DMS 273 (cell line): Measurements from ENCODE around the gene SPINT2.

ENCODE experiments used
- DNase-seq: peaks from one replicate; lab custom pipeline; 2025; ENCODE audit not compliant: unreplicated experiment; lab: John Stamatoyannopoulos, UW

The SPINT2 gene

GRCh38 chr19:38318660-38319059, 54.3 kb downstream of the SPINT2 start:
- DNase-seq: peak; percentile 78

DNA sequence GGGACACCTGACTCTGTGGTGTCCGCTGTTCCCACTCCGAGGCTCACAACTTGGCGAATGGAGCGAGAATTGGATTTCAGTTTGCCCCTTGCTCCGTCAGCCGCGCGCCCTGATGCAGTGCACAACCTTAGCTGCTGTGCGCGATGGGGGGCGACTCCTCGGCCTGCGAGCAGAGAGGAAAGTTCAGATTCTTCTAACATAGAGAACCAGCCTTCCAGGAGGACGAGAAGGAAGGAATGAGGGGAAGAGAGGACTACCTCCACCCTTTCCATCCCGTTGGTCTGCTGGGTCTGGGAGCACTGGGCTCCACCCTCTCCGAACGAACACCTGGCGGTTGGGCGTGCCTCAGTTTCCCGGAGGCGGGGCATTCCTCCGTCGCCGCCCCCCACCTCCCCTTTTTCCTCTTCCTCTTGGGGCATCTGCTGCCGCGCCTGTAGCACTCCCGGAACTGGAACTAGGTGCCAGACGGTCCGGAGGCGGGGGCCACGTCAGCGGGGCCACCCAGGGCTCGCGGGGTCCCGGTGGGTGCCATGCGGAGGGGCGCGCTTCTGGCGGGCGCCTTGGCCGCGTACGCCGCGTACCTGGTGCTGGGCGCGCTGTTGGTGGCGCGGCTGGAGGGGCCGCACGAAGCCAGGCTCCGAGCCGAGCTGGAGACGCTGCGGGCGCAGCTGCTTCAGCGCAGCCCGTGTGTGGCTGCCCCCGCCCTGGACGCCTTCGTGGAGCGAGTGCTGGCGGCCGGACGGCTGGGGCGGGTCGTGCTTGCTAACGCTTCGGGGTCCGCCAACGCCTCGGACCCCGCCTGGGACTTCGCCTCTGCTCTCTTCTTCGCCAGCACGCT, 55.3 kb downstream of the SPINT2 start, which contains the start of gene KCNK6:
TSS of gene KCNK6 (plus strand) at position 425 of the 838 bp plus-strand sequence. CDS start at position 531, 106 bp downstream.
- DNase-seq: peak; percentile 75

DNA sequence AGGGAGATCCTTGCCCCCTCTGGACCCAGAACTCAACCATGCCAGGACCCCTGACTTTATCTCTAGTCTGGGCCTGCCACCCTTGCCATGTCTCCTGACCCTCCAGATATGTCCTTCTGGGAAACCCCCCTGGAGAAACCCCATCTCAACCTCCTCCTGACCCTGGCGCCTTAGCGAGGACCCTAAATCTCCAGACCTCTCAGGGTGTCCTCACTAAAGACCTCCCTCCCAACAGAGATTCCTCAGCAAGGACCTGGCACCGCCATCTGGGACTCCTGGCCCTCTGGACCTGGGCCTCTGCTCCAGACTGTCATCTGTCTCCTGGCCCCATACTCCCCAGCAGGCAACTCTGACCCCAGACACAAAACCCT, 56.6 kb downstream of the SPINT2 start:
- DNase-seq: no peak

- DNase-seq: no peak
Observed at GRCh38 chr19:38321646-38322196, 57.3 kb downstream of the SPINT2 start.

- DNase-seq: no peak
Observed at GRCh38 chr19:38323291-38323690, 58.9 kb downstream of the SPINT2 start.

DNA sequence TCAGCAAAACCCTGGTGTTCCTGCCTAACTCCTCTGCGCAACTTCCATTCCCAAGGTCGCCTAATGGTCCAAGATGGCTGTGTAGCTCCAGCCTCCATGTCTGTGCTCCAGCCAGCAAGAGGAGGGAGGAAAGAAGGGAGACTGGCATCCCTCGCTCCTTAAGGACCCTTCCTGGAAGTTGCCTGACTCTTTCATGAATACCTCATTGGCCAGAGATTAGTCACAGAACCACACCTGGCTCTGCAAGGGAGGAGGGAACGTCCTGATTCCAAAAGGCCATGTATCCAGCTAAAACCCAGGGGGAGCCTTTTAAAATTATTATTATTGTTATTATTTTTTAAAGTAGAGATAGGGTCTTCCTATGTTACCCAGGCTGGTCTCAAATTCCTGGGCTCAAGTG, 60.1 kb downstream of the SPINT2 start:
- DNase-seq: no peak

GRCh38 chr19:38326591-38326990, 62.2 kb downstream of the SPINT2 start:
- DNase-seq: no peak

- DNase-seq: no peak
Observed at GRCh38 chr19:38329651-38330050, 65.3 kb downstream of the SPINT2 start.

DNA sequence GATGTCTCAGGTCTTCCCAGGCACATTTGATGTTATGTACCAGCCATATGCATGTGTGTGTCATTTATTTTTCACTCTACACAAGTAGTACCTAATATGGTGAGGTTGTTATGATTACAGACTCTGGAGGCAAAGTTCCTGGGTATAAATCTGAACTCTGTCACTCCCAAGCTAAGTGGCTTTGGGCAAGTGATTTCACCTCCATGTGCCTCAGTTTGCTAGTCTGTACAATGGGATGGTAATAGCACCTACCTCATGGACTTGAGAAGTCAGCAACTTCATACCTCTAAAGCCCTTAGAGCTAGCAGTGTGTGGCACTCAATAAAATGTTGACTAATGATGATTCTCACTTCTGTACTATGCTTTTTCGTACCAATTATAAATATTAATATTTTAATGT, 67.4 kb downstream of the SPINT2 start:
- no peak for DNase-seq

DNA sequence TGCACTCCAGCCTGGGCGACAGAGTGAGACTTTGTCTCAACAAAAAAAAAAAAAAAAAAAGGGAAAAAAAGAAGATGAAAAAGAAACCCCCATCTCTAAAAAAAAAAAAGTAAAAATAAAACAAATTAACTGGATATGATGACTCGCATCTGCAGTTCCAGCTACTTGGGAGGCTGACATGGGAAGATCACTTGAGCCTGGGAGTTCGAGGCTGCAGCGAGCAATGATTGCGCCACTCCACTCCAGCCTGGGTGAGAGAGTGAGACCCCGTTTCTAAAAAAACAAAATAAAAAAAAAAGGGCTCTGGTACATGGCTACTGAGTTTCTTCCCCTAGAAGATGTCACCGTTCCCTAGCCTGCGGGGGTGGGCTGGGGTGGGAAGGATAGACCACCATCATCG, 68.9 kb downstream of the SPINT2 start:
- DNase-seq: no peak

GRCh38 chr19:38335949-38336637, 71.7 kb downstream of the SPINT2 start:
- DNase-seq: peak; percentile 97

DNA sequence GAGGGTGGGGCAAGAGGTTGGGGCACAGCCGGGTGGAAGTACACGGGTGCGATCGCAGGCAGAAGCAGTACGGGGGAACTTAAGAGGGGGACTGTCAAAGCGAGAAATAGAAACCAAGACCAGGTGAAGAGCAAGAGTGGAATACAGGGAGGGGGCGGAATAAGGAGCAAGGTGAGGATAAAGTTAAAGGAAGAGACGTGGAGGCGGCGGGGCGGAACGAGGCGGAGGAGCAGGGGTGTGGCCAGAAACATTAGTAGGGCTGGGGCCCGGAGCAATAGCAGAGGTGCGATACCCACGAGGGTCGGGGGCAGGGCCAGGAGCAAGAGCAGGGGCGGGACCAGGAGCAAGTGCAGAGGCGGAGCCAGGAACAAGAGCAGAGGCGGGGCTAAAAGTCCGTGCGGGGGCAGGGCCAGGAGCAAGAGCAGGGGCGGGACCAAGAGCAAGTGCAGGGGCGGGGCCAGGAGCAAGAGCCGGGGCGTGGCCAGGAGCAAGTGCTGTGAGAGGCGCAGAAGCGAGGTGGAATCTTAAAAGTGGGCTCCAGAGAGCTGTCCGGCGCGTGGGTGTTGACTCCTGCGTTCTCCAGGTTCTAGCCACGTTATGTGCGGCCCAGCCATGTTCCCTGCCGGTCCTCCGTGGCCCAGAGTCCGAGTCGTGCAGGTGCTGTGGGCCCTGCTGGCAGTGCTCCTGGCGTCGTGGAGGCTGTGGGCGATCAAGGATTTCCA, 72.4 kb downstream of the SPINT2 start:
- peak; percentile 97 for DNase-seq

DNA sequence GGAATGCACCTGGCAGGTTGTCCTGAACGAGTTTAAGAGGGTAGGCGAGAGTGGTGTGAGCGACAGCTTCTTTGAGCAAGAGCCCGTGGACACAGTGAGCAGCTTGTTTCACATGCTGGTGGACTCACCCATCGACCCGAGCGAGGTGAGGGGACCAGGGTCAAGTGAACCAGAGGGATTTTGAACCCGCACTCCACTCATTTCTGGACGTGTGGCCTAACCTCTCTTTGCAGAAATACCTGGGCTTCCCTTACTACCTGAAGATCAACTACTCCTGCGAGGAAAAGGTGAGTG, 72.9 kb downstream of the SPINT2 start:
- no peak for DNase-seq

DNA sequence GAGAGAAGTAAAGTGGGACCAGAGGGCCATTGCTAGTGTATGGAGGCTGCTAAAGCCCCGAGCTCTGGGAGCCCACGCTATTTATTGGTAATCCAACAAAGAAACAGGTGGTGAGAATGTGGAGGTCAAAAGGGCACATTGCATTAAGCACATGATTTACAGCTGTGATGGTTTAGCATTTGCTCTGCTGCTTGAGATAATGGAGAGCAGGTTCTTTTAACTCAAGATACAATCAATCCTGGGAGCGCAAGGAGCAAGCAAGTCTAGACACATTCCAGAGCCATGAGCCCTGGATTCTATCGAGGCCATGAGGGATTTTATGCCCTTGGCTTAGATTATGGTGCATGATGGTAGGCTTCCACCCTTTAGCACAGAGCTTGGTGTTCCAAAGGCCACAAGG, 74.6 kb downstream of the SPINT2 start:
- peak; percentile 59 for DNase-seq

- no peak for DNase-seq
Observed at GRCh38 chr19:38340927-38341326, 76.6 kb downstream of the SPINT2 start.
